Measurements from ENCODE around the gene VEGFB. TPM values are rescaled to one million over a fixed set of nuclear protein-coding genes. Genes with fewer than 3 reads are reported as not detected.

Gene VEGFB, protein sequence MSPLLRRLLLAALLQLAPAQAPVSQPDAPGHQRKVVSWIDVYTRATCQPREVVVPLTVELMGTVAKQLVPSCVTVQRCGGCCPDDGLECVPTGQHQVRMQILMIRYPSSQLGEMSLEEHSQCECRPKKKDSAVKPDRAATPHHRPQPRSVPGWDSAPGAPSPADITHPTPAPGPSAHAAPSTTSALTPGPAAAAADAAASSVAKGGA
- polyA plus RNA-seq (ENCODE audit: insufficient read length in 3 of 3) = 10 to 100 TPM; 73.8 to 84.8 (median 81.0) TPM

- DNase-seq (ENCODE audit: low read depth in 3 of 3, low spot score in 2 of 3) = no peak
Observed at GRCh38 chr11:64233913-64234586, at the start of gene VEGFB. VEGFB (plus strand) TSS chr11:64234584; CDS start chr11:64234834, 250 bp downstream.

- peak; percentile 53 to 68 (median 58) for DNase-seq (ENCODE audit: low read depth in 3 of 3, low spot score in 2 of 3)
Observed at GRCh38 chr11:64185175-64185692, 49.1 kb upstream of the VEGFB start.

DNA sequence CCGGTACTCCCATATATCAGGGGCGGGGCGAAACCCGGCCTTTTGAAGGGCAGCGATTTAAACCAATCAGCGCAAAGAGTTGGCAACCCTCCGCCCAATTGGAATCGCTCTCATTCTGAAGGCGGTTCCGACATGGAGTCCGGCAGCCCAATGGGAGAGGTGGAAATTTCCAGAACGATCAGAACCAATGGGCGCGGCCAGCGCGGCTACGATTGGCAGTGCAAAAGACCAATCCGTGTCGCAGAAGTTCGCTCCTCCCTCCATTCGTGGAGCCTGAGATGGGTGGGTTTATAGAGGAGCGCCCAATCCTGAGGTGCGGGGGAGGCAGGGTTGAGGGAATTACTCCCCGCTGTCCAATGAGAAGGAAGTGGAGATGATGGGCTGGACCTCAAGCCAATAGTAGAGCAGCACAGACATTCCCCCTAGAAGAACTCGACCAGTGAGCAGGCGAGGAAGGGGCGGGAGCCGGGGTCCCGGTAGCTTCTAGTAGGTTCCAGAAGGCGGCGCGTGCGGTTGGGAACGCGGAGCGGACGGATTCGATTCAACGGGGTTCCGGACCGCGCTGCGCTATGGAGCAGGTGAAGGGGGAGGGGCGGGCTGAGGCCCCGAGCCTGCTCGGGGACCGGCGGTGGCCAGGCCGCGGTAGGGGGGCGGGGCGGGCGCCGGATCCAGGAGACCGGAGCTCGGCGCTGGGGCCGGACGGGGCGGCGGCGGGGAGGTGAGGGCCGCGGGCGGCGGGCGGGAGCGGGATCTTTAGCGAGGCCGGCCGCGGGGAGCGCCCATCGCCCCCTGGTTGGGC, 48.5 kb upstream of the VEGFB start, which contains the start of gene STIP1:
STIP1 (plus strand) TSS at position 479 of the 799 bp plus-strand sequence; CDS start at position 570, 91 bp downstream.
- DNase-seq (ENCODE audit: low read depth in 3 of 3, low spot score in 2 of 3) = peak; percentile 99 to 100 (median 100)

- no peak for DNase-seq (ENCODE audit: low read depth in 3 of 3, low spot score in 2 of 3)
Observed at GRCh38 chr11:64186492-64187165, 47.8 kb upstream of the VEGFB start.

DNA sequence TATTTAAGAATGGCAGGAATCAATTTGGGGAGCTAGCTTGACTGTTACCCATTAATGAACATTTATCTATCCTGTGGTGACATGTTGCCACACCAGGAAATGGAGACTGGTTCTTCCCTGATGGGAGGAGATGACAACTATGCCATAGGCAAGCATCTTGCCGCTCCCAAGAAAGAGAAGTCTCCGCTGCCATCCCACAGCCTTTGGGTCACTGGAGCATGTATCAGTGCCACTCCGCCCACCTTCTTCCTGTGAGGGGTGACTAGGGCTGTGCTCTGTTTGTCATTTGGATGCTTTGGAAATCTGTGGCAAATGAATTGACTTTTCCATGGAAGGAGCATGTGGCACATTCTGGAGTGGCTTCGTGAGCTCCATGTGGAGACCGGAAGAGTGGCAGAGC, 42.0 kb upstream of the VEGFB start:
- no peak for DNase-seq (ENCODE audit: low read depth in 3 of 3, low spot score in 2 of 3)

DNA sequence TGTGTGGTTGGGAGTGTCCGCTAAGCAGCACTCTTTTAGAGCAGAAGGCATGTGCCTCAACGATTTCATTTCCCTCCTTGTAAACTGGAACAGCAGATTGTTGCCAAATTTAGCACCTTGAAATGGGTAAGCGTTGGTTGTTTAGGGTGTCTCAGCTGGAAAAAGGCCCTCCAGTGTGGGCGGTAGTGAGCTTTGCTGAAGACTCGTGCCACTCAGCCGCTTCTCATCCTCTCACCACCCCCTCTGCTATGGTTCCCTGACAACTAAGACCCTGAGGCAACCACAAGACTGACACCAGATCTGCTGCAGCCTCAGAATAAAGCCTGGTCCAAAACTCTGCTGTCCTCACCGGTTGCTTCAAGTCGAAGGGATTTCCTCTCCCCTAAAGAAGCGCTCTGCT, 37.8 kb upstream of the VEGFB start:
- DNase-seq (ENCODE audit: low read depth in 3 of 3, low spot score in 2 of 3) = no peak

- no peak for DNase-seq (ENCODE audit: low read depth in 3 of 3, low spot score in 2 of 3)
Observed at GRCh38 chr11:64198511-64198910, 35.9 kb upstream of the VEGFB start.

- DNase-seq (ENCODE audit: low read depth in 3 of 3, low spot score in 2 of 3) = no peak
Observed at GRCh38 chr11:64201543-64201942, 32.8 kb upstream of the VEGFB start.

GRCh38 chr11:64202992-64203391, 31.4 kb upstream of the VEGFB start:
- no peak for DNase-seq (ENCODE audit: low read depth in 3 of 3, low spot score in 2 of 3)

- no peak for DNase-seq (ENCODE audit: low read depth in 3 of 3, low spot score in 2 of 3)
Observed at GRCh38 chr11:64203421-64204079, 30.8 kb upstream of the VEGFB start.

- no peak for DNase-seq (ENCODE audit: low read depth in 3 of 3, low spot score in 2 of 3)
Observed at GRCh38 chr11:64204080-64204440, 30.3 kb upstream of the VEGFB start.

- peak in 2 of 3 donors; percentile 76 for DNase-seq (ENCODE audit: low read depth in 3 of 3, low spot score in 2 of 3)
Observed at GRCh38 chr11:64204464-64204989, 29.9 kb upstream of the VEGFB start.

- no peak for DNase-seq (ENCODE audit: low read depth in 3 of 3, low spot score in 2 of 3)
Observed at GRCh38 chr11:64206457-64207255, 27.7 kb upstream of the VEGFB start, which contains the start of gene FERMT3. FERMT3 (plus strand) TSS chr11:64206721; CDS start chr11:64207365, 644 bp downstream.

- no peak for DNase-seq (ENCODE audit: low read depth in 3 of 3, low spot score in 2 of 3)
Observed at GRCh38 chr11:64207256-64208085, 26.9 kb upstream of the VEGFB start.

- DNase-seq (ENCODE audit: low read depth in 3 of 3, low spot score in 2 of 3) = no peak
Observed at GRCh38 chr11:64208086-64208795, 26.1 kb upstream of the VEGFB start.

- no peak for DNase-seq (ENCODE audit: low read depth in 3 of 3, low spot score in 2 of 3)
Observed at GRCh38 chr11:64208796-64209562, 25.4 kb upstream of the VEGFB start.

DNA sequence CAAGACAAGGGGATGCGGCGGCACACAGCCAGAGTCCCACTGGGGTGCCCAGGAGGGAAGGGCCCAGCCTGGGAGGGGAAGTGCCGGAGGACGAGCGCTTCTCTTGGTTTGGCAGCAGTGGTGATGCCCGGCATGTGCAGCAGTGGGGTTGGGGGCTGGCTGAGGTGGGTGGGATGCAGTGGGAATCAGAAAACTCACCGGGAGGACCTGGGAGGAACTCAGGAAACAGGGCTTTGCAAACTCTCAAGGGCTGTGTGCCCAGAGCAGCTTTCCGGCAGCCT, 24.9 kb upstream of the VEGFB start:
- DNase-seq (ENCODE audit: low read depth in 3 of 3, low spot score in 2 of 3) = no peak

All from right renal cortex interstitium (tissue), 3 donors.